Measurements from ENCODE around the gene PHF2. TPM values are rescaled to one million over a fixed set of nuclear protein-coding genes. Genes with fewer than 3 reads are reported as not detected.
"Not testable (repeated sequence)": the region's sequence is repeated elsewhere in the genome, so short reads cannot be mapped to it uniquely, and the experiment has no call there.

PHF2 gene
- total RNA-seq, 1 experiment from 2014 or later, result 6.3 TPM

DNA sequence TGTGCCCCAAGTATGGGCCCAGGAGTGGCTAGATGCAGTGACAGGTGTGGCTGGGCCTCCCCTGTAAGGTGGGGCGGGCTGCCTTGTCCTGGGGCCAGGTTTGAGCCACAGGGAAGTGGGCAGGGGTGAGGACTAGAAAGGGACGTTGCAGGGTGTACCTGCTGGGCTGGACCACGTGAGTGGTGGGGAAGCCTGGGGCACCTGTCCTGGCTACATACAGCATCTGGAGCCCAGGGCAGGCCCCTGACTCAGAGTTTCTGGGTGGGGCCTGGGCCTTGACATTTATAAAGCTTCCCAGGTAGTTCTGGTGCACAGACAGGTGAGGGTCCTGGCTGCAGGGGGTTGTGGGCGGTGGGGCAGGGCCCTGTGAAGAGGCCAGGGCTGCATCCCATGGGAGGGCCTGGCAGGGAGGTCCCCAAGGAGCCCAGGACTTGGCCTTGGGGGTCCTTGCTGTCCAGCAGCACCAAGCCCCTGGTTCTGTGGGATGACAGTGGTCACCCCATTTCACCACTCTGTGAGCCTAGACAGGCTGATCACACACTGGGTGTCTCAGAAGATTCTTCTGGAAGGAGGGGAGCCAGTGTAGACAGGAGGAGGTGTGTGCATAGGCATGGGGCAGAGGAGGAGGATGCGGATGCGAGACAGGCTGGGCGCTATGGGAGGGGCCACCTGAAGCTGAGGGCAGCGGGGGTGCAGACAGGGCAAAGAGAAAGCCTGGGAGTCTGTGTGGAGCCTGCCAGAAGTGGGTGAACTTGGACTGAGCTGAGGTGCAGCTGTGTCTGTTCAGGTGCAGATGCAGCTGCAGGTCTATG, 94.0 kb downstream of the PHF2 start:
- no peak for DNase-seq (ENCODE audit: low spot score)
- in situ Hi-C loops (cut with HindIII; ENCODE audit: low sequenced_read_pairs), result no loop called here

DNA sequence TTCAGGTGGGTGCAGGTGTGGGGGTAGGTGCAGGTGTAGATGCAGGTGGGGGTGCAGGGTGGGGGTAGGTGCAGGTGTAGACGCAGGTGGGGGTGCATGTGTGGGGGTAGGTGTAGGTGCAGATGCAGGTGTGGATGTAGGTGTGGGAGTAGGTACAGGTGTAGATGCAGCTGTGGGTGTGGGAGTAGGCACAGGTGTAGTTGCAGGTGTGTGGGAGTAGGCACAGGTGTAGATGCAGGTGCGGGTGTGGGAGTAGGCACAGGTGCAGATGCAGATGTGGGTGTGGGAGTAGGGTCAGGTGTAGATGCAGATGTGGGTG, 94.6 kb downstream of the PHF2 start:
- DNase-seq (ENCODE audit: low spot score), result no peak
- in situ Hi-C loops (cut with HindIII; ENCODE audit: low sequenced_read_pairs), result no loop called here

DNA sequence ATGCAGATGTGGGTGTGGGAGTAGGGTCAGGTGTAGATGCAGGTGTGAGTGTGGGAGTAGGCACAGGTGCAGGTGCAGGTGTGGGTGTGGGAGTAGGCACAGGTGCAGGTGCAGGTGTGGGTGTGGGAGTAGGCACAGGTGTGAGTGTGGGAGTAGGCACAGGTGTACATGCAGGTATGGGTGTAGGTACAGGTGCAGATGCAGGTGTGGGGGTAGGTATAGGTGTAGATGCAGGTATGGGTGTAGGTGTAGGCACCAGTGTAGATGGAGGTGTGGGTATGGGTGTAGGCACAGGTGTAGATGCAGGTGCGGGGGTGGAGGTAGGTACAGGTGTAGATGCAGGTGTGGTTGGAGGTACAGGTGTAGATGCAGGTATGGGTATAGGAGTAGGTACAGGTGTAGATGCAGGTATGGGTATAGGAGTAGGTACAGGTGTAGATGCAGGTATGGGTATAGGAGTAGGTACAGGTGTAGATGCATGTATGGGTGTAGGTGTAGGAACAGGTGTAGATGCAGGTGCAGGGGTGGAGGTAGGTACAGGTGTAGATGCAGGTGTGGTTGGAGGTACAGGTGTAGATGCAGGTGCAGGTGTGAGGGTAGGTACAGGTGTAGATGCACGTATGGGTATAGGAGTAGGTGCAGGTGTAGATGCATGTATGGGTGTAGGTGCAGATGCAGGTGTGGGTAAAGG, 96.1 kb downstream of the PHF2 start:
- in situ Hi-C loops (cut with HindIII; ENCODE audit: low sequenced_read_pairs); DNase-seq (ENCODE audit: low spot score): not testable (repeated sequence)

DNA sequence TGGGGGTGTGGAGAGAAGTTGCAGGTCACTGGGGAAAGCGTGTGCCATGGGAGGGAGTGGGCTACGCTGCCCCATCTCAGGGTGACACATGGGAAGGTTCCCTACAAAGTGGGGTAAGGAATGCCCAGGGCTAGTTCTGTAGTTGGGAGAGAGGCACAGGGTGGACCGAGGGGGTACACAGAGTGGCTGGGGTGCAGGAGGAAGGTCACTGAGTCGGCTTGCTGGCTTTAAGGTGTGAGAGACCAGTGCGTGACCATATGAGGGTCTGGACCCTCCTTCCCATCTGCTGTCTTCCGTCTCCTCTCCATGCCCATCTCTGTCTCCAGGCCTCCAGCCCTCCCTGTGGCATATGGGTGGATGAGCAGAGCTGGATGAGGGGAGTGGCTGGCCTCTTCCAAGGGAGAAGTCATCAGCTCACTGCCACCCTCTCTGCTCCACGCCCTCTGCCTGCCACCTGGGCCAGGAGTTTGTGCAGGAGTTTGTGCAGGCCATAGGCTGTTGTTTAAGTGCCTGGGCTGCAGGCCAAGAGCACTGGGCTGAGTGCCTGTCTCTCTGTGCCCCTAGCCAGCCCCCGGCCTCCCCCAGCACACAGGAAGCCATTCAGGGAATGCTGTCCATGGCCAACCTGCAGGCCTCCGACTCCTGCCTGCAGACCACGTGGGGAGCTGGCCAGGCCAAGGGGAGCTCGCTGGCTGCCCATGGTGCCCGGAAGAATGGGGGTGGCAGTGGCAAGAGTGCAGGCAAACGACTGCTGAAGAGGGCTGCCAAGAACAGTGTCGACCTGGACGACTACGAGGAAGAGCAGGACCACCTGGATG, 96.8 kb downstream of the PHF2 start:
- in situ Hi-C loops (cut with HindIII; ENCODE audit: low sequenced_read_pairs), result no loop called here
- DNase-seq (ENCODE audit: low spot score), result no peak

DNA sequence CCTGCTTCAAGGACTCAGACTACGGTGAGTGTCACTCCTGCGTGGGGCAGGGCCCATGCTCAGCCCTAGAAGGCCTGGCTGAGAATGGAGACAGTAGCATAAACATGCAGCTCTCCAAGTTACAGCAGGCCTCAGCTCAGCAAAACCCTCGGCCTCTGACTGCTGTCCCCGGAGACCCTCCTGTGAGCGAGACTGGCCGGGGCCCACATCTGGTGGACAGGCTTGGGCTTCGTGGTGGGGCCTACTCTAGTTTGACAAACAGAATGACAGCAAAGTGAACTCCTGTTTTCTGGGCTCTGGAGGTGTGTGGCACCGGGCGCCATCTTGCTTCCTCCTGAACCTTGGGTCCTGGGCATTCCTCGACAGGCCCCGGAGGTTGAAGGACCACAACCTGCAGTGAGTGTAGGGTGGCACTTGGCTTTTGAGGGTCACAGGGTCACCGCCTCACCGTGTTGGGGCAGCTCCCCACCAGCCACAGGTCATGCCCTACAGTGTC, 97.5 kb downstream of the PHF2 start:
- in situ Hi-C loops (cut with HindIII; ENCODE audit: low sequenced_read_pairs), result no loop called here

DNA sequence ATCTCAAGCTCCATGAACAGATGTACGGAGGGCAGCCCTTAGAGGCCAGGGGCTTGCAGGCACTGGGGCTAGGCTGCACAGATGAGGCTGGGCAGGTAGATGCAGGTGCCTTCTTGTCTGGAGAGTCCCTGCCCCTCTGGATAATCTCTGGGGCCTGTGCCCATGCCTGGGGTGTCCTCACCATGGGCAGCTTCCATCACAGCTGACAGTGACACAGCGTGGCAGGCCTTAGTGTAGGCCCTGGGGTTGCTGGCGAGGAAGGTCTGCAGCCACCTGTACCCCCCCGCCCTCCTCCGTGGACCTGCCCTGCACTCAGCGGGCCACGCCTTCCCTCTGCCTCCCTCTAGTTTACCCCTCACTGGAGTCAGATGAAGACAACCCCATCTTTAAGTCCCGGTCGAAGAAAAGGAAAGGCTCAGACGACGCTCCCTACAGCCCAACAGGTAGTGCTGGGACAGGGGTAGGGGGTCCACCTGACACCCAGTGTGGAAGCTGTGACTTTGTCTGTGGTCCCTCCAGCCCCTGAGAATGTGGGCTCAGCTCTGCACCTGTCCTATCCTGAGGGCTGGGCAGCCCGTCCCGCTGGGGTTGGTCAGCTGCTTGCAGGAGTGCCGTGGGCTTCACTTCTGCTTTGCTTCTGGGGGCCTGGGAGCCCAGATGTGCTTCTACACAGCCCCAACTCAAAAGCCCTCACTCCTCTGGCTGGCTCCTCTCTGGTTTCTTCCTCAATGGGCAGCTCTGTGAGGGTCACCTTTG, 98.4 kb downstream of the PHF2 start:
- in situ Hi-C loops (cut with HindIII; ENCODE audit: low sequenced_read_pairs), result loop anchor here (25.0 kb wide), 1 partner anchor 313 kb away; no protein-coding TSS in a partner anchor
- DNase-seq (ENCODE audit: low spot score), result no peak

More for the DNA sequence above, 97.5 kb downstream of the PHF2 start:
- DNase-seq (ENCODE audit: low spot score), result no peak

DNA sequence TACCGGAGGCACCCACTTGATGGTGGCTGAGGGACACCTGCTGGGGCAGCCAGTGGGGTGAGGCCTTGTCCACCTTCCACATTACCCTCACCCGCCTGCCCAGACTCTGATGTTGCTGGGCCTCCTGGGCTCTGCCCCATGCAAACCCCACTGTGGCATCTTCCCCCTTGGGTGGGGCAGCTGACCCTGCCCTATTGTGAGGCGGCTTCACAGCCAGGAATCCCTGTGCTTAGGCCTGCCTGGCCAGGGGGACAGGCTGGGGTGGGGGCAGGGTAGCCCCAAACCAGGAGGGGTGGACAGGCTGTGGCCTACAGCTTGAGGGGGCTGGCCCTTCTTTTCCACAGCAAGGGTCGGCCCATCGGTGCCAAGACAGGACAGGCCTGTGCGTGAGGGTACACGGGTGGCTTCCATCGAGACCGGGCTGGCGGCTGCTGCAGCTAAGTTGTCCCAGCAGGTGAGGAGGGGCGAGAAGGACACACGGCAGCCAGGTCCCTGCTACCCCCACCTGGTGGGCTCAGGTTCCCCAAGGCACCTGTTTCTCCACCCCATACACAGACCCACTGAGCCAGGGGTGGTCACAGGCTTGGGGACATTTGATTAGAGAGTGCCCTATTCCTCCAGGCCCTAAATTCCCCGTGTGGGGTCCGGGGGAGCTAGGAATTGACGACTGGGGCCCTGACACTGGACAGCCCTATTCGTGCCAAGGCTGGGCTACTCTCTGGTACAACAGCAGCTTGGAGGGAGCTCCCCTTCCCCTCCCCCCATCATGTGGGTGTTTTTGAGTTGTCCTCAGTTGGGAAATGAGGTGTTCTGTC, 99.2 kb downstream of the PHF2 start:
- in situ Hi-C loops (cut with HindIII; ENCODE audit: low sequenced_read_pairs), result loop anchor here (25.0 kb wide), 1 partner anchor 312 kb away; no protein-coding TSS in a partner anchor
- DNase-seq (ENCODE audit: low spot score), result no peak

DNA sequence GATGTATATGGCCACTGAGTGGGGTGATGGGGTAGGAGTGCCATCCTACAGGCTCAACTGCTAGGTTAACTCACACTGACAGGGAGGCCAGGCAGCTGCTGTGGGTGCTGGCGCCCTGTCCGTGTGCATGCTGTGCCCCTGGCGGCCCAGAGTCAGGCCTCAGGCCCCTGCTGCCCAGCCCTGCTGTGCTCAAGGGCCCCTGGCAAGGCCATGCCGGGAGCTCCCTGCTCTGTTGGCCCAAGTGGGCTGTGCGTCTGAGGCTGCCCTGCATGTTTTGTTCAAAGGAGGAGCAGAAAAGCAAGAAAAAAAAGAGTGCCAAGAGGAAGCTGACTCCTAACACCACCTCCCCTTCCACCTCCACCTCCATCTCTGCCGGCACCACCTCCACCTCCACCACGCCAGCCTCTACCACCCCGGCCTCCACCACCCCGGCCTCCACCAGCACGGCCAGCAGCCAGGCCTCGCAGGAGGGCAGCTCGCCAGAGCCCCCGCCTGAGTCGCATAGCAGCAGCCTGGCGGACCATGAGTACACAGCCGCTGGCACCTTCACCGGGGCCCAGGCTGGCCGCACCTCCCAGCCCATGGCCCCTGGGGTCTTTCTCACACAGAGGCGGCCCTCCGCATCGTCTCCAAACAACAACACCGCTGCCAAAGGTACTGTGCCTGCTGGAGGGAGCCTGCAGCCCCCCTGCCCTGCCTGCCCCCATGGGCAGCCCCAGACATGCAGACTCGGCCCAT, 100.1 kb downstream of the PHF2 start:
- in situ Hi-C loops (cut with HindIII; ENCODE audit: low sequenced_read_pairs), result loop anchor here (25.0 kb wide), 1 partner anchor 311 kb away; no protein-coding TSS in a partner anchor
- no peak for DNase-seq (ENCODE audit: low spot score)

DNA sequence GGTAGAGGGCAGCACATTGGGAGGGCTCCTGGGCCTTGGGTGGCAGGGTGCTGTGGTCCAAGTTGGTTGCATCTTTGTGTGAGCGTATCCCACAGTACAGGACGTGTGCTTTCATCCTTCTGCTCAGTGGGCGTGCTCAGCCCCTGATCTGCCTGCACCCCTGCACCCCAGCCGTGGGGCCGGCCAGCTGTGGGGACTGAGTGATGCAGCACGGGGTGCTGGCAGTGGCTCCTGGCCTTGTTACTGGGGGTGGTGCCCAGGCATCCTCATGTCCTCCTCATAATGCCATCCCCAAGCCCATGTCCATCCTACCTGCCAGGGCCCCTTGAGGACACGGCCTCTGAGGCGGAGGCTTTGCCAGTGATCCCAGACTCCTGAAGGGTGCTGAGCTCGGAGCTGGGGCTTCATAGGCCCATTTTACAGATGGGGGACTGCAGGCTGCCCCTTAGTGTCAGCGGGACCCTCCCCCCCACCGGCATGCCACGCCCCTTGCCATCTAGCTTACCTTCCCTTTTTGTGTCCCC, 100.7 kb downstream of the PHF2 start:
- in situ Hi-C loops (cut with HindIII; ENCODE audit: low sequenced_read_pairs), result loop anchor here (25.0 kb wide), 1 partner anchor 310 kb away; no protein-coding TSS in a partner anchor

DNA sequence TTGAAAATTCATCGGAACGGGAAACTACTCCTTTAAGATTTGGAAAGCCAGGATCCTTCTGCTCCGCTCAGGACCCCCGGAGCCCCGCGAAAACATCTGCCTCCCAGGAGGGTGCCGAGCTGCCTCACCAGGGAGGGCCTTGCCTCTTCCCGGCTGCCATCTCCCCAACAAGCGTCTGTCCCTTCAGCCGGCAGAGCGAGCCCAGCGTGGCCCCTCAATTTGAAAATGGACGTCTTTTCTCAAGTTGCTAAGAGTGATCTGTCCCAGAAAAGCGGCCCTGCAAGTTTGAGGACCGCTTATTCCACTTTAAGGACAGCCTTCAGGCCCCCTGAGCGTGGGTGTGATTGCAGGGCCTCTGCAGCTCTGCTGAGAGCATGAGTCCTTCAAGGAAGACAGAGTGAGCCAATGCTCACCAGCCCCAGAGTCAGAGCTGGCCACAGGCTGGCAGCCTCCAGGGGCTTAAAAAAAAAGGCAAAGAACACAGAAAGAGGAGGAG, 101.3 kb downstream of the PHF2 start:
- no peak for DNase-seq (ENCODE audit: low spot score)
- in situ Hi-C loops (cut with HindIII; ENCODE audit: low sequenced_read_pairs), result loop anchor here (25.0 kb wide), 1 partner anchor 310 kb away; no protein-coding TSS in a partner anchor

More for the DNA sequence above, 100.7 kb downstream of the PHF2 start:
- DNase-seq (ENCODE audit: low spot score), result no peak

DNA sequence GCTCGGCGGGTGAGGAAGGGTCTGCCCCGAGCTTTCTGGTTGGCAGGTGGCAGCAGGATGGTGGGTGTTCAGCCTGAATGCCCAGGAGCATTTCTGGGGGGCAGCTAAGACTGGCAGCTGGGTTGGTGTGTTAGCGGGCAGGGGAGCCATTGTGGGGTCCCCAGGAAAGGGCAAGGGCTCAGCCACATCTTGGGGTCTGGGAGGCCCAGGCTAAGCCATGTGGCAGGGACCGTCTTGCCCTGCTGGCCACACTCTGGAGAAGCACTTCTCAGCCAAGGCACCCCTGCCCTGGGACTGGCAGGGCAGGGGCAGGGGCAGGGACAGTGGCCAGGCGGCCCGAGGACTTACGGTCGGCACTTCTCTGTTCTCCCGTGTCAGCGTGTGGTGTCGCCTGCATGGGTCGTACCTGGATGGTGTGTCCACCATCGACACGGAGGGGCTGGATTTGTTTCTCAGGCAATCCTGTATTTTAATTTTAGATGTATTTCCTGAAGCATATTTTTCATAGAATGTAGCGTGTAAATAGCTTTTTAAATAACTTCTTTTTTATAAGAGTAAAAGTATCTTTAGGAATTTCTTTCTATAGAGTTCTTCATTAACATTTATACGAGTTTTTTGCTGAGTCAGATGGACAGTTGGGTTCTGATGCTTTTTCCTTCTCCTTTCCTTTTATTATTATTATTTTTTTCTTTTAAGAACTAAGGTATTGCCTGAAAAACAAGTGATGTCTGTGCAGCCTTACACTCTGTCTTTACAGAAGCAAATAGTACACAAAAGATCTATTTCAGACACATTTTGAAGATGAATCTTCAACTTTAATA, 102.0 kb downstream of the PHF2 start:
- no peak for DNase-seq (ENCODE audit: low spot score)
- in situ Hi-C loops (cut with HindIII; ENCODE audit: low sequenced_read_pairs), result loop anchor here (25.0 kb wide), 1 partner anchor 309 kb away; no protein-coding TSS in a partner anchor

DNA sequence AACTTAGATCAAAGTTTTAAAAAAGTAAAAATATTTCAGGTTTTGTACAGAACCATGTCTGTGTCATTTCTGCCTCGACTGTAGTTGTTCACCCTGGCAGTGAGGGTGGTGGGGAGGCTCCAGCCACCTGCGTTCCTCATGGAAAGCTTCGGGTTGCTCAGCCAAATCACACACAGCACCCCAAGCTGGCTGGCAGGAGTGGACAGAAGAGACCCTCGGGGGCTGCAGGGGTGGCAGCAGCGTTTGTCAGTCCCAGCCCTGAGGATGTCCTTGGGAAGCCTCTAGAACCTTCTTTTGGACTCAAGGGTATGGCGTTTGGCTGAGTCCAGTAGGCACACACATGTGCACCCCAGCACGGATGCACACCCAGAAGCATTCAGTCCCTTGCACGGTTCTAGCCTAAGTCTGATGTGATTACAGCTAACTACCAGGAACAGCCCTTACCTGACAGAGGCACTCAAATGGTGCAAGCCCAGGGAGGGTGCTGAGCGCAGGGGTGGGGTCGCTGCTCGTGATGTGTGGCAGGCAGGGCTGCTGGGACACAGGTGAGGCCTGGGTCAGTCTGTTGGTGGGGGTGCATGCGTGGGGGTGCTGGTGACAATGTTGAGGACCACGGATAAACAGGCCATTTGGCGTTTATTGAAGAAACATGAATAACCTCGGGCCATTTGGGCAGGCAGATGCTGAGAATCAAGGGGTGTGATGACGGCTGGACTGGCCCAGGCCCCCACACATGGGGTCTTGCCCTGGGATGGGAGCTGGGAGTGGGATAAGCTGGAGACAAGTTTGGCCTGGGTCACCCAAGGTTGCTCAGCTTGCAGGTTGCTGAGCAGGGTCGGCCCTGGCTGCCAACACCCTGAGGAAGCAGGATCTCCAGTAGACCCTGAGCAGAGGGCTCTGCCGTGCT, 103.4 kb downstream of the PHF2 start:
- in situ Hi-C loops (cut with HindIII; ENCODE audit: low sequenced_read_pairs), result loop anchor here (25.0 kb wide), 1 partner anchor 308 kb away; no protein-coding TSS in a partner anchor
- DNase-seq (ENCODE audit: low spot score), result no peak

DNA sequence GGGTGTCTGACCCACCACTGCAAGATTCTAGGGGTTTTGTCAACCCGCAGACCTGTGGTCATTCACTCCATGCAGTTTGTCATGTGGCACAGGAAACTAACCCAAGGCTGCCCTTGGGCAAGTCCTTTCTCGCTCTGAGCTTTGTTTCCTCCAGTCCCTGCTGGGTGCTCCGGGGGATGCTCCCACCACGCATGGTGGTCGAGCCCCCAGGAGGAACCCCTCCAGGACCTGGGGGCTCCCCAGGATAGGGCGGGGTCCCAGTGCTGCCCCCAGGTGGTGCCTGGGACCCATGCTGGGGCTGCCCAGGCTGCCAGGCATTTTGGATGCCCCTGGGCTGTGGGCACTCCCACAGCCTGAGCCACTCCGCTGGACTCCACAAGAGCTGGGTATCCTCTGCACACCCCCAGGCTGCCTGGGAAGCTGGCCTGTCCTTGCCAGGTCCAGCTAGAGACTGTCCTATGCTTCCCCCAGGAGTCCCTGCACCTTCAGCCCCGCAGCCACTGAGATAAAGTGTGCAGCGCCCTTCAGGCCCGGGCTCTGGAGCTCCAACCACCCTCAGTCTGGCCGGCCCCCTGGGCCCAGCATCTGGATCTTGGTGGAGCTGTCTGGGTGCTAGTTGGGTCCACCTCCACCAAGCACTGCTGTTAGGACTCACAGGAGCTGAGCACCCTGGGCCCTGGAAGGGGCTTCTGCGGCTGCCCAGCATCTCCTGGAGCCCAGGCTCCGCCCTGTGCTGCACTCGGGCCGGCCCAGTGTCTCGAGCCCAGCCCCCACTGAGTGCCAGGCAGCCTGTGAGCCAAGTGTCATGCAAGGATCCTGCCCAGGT, 104.3 kb downstream of the PHF2 start:
- in situ Hi-C loops (cut with HindIII; ENCODE audit: low sequenced_read_pairs), result loop anchor here (25.0 kb wide), 1 partner anchor 307 kb away; no protein-coding TSS in a partner anchor
- no peak for DNase-seq (ENCODE audit: low spot score)
